Stimulated activated CD4-positive, alpha-beta T cell treated with anti-CD3 and anti-CD28 coated beads, Interleukin-4, amount 100 ng/mL, for 48 hours (primary cell): ENCODE data around the gene TARDBP.
"Not testable (repeated sequence)": the region's sequence is repeated elsewhere in the genome, so short reads cannot be mapped to it uniquely, and the experiment has no call there.

Experiments used
- DNase-seq, 2 donors: peaks; one replicate each; pipeline ENCODE4 v3.0.0-alpha.2; 2020; ENCODE audit warnings: low read depth in 2 of 2

Gene TARDBP

DNA sequence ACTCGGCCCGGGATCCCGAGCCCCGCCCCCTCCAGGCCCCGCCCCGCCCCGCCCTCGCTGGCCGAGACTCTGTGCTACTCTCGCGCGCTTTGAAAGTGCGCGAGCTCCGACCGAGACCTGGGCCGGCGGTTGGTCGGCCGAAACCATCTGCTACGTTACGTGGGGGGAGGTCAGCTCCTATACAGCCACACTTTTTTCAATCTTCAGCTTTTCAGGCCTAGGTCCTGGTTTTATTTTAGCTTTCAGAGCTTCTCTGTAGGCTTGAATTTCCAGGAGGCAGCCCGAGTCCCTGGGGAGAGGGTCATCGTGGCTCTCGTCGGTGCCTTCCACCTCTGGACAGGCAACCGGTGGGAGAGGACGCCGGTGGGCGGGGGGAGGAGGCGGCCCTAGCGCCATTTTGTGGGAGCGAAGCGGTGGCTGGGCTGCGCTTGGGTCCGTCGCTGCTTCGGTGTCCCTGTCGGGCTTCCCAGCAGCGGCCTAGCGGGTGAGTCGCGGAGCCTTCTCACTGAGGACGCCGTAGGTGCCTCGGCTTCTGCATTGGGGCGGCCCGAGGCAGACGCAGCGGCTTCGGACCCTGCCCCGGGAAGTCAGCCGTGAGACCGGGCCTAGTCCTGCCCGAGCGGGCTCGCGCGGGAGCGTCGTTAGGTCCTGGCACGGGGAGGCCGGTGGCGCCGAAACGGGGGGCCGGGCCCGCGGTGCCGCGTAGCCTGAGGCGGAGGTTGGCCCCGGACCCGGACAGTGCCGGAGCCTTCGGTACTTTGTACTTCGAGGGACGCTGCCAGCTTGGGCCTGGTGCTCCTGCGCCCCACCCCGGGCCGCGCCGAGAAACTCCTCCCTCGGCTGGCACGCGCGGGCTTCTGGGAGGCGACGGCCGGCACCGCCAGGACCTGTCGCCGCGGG is at the start of gene TARDBP:
Gene TARDBP, plus strand, starts transcription at position 395 of the 900 bp plus-strand sequence. CDS start 1,074 bp downstream, outside the sequence.
- peak; percentile 82 to 86 for DNase-seq

DNA sequence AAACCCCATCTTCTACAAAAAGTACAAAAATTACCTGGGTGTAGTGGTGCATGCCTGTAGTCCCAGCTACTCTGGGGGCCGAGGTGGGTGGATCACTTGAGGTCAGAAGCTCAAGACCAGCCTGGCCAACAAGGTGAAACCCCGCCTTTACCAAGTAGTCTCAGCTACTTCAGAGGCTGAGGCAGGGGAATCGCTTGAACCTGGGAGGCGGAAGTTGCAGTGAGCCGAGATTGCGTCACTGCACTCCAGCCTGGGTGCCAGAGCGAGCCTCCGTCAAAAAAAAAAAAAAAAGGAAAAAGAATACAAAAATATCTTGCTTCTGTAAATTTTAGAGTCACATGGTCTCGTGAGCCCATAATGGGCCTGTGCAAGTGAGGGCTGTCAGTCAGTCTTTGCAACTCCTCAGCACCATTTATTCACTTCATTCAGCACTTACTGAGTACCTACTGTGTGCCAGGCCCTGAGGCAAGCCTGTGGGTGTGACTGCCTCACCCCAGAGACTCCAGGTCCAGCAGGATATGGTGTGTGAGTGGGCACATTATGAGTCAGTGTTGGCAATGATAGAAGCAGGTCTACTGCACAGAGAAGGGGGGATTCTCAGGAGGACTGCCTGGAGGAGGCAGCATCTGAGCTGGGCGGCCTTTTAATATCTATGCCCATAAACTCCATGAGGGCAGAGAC is 46.8 kb upstream of the TARDBP start:
- DNase-seq: no peak

DNA sequence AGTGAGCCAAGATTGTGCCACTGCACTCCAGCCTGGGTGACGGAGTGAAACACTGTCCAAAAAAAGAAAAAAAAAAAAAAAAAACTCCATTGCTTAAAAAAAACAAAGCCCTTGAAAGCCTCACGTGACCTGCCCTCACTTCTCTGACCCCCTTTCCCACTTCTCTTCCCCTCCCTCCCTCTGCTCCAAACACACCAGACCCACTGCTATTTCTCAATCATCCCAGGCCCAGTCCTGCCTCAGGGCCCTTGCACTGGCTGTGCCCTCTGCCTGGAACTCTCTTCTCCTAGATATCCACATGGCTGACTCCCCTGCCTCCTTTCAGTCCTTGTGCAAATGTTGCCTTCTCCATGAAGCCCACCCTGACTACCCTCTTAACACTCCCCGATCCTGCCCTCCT is 45.4 kb upstream of the TARDBP start:
- DNase-seq: no peak

DNA sequence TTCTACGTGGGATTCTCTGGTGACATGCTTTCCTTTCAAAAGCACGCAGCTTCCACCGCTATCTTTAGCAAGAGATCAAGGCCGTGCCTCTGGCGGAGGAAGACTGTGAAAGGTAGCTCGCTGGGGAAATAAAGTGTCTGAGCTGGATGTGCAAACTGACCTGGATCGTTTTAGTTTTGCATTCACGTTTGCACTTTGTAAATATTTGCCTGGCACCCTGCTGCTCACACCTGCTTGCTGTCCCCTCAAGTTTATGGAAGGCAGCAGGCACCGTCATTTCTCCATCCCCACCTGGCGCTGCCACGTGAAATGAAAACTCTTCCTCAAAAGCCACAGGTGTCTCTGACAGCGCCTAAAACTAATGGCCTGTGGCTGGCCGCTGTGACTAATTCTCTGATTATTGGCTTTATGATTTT is 44.0 kb upstream of the TARDBP start:
- DNase-seq: no peak

DNA sequence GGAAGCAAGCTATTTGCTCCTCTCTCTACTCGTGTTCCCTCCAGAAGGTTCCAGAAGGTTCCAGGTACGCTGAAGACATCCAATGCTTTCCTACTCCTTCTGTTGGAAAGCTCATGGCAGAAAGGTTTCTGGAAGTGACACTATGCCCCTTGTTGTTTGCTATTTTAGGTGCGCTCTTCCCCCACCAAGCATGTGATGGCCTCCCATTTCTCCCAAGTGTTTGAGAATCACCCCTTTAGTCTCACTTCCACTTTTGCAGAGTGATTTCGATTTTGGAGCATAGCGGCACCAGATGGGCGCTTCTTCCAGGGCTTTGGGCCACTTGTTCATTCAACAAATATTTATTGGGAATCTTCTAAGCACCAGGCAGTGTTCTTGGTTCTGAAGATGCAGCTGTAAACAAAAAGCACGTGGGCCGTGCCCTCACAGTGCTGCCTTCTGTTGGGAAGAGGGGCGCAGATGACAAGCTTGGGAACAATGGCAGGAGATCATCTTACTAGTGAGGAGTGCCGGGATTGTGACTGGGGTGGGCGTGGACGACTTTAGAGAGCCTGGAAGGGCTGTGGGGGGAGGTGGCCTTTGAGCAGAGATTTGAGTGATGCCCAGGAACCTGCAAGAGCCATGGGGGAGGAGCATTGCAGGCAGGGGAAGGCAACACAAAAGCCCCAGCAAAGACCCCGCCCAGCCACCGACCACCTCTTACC is 43.0 kb upstream of the TARDBP start:
- DNase-seq: no peak

DNA sequence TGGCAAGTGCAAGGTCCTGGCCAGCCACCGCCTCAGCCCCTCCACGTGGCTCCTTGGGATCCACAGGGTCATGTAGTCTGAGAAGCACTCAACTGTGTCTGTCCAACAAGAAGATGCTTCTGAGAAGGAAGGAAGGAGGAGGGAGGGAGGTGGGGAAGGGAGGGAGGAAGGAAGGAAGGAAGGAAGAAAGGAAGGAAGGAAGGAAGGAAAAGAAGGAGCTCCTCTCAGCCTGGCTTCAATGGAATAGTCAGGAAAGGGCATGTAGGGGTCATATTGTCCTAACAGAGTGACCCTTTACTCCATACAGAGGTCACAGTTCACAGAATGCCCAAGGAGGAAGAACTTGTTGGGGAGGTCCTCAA is 42.5 kb upstream of the TARDBP start:
- DNase-seq: no peak

DNA sequence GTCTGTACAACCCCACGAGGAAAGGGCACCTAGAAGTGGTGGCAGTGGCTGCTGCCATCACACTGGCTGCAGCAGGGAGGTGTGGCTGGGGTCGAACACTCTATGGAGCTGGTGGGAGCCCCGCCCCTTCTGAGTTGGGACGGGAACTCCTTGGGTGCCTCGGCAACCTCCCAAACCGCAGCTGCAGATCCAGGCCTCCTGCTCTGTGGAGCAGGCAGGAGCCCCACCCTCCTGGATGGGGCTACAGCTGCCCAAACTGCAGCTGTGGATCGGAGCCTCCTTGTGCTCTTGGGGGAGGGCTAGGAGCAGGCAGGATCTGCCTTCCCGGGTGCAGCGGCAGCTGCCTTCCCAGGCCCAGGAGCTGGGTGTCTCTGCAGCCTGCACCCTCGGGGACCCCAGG is 38.9 kb upstream of the TARDBP start:
- no peak for DNase-seq

DNA sequence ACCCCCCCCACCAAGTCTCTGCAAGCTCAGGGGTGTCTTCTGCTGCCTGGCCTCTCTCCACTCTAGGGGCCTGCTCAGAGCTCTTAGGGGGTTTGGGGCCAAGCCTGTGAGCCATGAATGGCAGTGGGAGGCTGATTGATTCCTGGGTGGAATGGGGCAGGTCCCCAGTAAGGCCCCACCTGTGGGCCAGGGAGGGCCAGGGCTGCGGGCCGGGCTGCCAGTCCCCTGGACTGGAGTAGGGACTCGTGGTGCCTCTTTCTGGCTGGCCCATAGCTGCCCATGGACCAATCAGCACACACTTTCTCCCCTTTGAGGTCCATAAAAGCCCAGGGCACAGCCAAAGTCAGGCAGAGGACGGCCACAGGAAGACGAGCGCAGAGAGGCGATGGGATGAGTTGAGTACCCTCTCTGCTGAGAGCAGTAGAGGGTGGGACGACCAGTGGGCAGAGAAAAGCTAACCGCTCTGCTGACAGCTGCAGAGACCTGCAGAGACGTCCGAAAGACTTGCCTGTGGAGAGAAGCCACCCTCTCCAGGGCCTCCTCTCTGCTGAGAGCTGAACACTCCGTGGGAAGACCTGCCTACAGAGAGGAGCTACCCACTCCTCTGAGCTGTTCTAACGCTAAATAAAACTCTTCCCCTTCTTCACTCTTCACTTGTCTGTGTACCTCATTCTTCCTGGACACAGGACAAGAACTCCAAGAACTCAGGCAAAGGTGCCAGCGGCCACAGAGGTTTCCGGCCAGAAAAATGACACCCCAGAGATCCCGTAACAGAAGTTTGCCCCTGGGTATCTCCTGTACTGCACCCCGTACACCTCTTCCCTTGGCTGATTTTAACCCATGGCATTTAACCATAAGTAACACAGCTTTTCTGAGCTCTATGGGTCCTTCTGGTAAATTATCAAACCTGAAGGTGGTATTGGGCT is 38.2 kb upstream of the TARDBP start:
- DNase-seq: no peak

DNA sequence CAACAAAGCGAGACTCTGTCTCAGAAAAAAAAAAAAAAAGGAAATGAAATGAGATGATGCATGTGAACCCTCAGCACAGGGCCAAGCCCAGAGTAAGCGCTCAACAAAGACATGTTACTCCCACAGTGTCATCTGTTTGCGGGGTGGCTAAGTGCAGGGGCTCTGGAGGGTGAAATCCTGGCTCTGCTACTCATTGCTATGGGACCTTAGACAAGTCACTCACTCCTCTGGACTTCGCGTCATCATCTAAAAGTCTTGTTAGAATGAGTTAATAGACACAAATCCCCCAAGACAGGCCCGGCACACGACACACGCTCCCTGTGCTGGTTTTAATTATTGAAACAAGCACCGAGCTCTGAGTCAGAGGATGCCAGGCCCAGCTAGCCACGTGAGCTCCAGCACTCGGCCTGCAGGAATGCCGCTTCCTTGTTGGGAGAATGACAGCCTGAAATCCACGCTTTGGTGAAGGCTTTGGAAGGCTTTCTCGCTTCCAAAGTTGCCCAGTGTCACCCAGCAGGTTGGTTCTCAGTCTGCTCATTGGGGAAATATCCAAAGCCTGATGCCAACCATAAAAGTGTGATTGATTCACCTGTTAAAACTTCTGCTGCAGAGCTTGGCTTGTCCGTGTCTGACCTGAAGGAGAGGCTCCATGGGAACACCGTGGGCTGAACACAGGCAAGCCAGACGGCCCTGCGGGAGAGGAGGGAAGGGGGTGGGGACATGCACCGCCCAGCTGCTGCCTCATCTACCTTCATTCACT is 36.7 kb upstream of the TARDBP start:
- DNase-seq: no peak

DNA sequence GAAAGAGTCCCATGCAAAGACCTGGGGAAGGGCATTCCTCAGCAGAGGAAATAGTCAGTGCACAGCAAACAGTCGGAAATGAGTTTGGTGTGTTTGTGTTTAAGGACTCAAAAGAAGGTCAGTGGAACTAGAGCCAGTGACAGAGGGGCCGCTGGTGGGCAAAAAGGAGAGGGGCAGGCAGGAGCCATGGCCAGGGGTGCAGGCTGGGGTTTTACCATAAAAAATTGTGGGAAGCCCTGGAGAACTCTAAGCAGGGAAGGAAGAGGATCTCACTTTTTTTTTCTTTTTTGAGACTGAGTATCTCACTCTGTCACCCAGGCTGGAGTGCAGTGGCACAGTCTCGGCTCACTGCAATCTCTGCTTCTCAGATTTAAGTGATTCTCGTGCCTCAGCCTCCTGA is 33.7 kb upstream of the TARDBP start:
- no peak for DNase-seq

DNA sequence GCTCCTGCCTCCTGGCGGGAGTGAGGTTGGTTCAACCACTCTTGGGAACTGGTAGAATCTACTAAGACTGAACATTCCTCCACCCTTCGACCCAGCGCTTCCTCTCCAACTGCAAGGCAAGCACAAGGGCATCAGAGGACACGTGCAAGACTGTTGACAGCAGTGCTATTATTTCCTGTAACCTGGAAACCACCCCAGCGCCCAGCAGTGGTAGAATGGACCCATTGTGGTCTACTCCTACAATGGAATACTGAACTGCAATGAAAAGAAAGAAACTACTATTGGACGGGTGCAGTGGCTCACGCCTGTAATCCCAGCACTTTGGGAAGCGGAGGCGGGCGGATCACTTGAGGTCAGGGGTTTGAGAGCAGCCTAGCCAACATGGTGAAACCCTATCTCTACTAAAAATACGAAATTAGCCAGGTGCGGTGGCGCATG is 33.0 kb upstream of the TARDBP start:
- DNase-seq: no peak

DNA sequence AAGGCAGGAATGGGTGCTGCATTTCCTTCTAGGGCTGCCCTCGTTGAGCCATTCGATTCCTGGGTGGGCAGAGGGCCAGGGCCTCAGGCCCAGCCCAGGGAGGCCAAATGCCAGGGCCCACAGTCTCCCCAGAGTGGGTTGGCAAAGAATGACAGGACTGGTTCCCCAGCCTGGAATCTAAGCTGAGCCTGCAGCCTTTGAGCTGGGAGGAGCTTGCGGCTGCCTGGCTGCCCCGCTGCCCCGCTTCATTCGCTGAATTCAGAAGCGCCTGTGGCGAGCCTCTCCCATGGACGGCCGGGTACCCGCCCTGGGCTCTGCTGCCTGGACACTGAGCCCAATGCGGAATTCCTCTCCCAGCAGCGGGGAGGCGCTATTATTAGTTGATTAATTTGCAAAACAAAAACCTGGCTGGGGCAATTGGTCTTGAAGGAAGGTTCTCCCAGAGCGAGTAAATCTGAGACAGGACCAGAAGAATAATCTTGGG is 32.3 kb upstream of the TARDBP start:
- DNase-seq: no peak

DNA sequence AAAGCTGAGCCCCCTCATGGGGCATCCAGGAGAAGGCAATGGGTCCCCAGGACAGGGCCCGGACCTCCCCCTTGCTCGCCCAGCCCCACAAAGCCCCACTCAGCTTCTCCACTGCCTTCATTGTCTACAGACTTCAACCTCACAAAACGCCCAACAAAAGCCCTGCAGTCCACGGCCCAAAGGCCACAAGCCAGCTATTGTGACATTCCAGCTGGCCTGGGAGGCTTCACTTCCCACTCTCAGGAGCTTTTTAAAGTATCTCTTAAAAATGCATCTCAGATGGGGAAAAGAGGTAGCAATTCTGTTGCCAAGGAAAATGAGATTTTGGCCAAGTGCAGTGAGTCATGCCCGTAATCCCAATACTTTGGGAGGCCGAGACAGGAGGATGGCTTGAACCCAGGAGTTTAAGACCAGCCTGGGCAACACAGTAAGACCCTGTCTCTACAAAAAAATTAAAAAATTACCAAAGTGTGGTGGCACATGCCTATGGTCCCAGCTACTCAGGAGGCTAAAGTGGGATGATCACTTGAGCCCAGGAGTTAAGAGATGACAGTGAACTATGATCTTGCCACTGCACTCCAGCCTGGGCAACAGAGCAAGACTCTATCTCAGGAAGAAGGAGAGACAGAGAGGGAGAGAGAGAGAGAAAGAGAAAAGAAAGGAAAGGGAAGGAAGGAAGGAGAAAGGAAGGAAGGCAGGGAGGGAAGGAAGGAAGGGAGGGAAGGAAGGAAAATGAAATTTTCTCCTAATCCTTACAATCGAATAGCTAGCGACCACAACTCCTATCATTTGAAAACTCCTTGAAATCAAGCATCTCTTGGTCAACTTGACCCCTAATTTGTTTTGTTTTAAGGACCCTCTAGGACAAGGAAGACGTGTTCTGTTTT is 31.4 kb upstream of the TARDBP start:
- DNase-seq: no peak

DNA sequence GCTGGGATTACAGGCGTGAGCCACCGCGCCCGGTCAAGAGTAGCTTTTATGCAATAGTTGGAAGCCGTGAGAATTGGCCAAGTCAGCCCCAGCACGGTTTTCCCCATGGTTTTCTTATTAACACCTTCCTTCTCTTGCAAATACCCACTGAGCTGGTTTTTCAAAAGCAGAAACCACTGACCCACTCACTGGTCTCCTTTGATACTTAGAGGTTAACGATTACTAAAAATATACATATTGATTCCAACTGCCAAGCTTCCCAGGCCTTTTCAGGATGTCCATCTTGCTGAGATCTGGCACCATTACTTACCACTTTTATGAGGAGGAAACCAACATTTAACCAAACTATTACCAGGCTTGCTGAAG is 25.9 kb upstream of the TARDBP start:
- DNase-seq: no peak

DNA sequence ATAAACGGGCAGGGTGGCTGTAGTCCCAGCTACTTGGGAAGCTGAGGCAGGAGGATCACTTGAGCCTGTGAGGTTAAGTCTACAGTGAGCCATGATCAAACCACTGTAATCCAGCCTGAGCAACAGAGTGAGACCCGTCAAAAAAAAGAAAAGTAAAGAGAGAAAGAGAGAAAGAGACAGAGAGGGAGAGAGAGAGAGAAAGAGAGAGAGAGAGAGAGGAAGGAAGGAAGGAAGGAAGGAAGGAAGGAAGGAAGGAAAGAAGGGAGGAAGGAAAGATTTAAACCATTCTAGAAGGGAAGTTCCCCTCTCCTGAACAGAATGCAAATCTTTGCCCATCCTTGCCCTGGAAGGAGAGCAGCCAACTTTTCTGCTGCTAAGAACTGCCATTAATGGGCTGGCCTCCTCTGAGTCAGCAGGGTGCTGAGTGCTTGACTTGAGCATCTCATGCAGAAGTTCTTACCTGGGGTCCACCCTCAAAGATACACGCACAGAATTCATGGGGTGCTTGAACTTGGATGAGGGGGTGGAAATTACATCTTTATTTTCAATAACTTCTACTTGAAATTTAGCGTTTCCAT is 24.5 kb upstream of the TARDBP start:
- DNase-seq: no peak

DNA sequence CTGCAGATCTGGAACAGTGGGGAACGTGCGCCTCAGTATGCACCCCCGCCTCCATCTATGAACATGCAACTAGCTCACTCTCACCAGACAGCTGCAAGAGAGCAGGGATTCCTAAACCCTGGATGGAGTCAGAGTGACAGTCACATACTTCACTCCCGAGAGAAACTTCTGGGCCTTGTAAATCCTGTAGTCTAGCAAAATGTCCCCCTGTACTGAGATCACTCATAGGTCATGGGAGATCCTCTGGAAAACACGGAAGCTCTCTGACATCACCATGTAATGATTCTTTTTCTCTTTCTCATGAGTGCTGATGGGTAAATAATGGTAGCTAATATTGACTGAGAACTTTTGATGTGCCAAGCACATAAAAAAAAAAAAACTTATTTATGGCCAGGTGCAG is 23.4 kb upstream of the TARDBP start:
- no peak for DNase-seq

DNA sequence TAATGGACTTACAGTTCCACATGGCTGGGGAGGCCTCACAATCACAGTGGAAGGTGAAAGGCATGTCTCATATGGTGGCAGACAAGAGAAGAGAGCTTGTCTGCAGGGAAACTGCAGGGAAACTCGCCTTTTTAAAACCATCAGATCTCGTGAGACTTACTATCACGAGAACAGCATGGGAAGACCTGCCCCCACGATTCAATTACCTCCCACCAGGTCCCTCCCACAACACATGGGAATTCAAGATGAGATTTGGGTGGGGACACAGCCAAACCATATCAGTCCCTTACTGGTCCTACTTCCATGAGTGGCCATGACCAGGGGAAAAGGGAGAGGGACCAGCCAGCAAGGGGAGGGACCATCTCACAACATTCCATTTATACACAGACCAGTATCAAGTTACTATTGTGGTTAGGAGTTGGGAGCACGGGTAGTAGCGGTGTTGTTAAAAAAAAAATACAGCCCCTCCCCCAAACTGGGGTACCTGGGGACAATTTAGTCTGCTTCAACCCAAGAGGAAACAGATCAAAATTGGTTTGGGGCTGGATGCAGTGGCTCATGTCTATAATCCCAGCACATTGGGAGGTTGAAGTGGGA is 22.4 kb upstream of the TARDBP start:
- DNase-seq: not testable (repeated sequence)

DNA sequence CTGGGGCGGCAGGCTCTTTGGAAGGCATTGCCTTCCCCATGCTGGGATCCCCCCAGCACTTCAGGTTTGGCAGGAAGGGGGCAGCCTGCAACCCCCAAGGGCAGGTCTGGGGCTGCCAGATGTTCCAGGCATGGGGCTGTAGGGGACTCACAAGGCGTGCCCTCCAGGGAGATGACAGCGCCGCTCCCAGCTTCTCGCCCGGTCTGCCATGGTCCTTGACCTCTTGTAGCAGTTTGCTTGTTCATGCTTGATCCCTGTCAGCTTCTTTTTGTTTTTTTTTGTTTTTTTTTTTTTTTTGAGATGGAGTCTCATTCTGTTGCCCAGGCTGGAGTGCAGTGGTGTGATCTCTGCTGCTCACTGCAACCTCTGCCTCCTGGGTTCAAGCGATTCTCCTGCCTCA is 21.6 kb upstream of the TARDBP start:
- DNase-seq: no peak

DNA sequence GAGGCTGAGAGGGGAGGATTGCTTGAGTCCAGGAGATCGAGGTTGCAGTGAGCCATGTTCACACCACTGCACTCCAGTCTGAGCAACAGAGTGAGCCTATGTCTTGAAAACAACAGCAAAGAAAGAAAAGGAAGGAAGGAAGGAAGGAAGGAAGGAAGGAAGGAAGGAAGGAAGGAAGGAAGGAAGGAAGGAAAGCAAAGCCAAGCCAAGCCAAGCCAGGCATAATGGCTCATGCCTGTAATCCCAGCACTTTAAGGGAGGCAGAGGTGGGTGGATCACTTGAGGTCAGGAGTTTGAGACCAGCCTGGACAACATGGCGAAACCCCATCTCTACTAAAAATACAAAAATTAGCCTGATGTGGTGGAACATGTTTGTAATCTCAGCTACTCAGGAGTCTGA is 20.4 kb upstream of the TARDBP start:
- not testable (repeated sequence) for DNase-seq
